GM21390 (cell line): ENCODE results near the gene LTBP2.

Source experiments
- ATAC-seq: cut with Tn5 transposase; IDR thresholded peaks from one replicate; pipeline ENCODE4 v1.9.1; 2021; ENCODE audit not compliant: unreplicated experiment

LTBP2 gene

GRCh38 chr14:74510223-74510931 lies 101.7 kb downstream of the LTBP2 start:
- no peak for ATAC-seq

GRCh38 chr14:74509587-74510222 lies 102.3 kb downstream of the LTBP2 start:
- ATAC-seq = no peak

- no peak for ATAC-seq
These were observed 103.1 kb downstream of the LTBP2 start for GRCh38 chr14:74508844-74509428.

GRCh38 chr14:74508292-74508731 lies 103.7 kb downstream of the LTBP2 start:
- ATAC-seq = no peak

- ATAC-seq = no peak
These were observed 104.2 kb downstream of the LTBP2 start for GRCh38 chr14:74507840-74508239.

- ATAC-seq = no peak
These were observed 105.0 kb downstream of the LTBP2 start for GRCh38 chr14:74507085-74507484.

GRCh38 chr14:74506411-74506851 lies 105.6 kb downstream of the LTBP2 start:
- no peak for ATAC-seq

- no peak for ATAC-seq
These were observed 106.2 kb downstream of the LTBP2 start for GRCh38 chr14:74505831-74506230.

GRCh38 chr14:74504874-74505720 lies 106.9 kb downstream of the LTBP2 start:
- ATAC-seq = no peak

GRCh38 chr14:74504412-74504811 lies 107.6 kb downstream of the LTBP2 start:
- ATAC-seq = no peak

- ATAC-seq = no peak
These were observed 108.1 kb downstream of the LTBP2 start for GRCh38 chr14:74503938-74504335.

- no peak for ATAC-seq
These were observed 108.6 kb downstream of the LTBP2 start for GRCh38 chr14:74503291-74503937.

- no peak for ATAC-seq
These were observed 109.6 kb downstream of the LTBP2 start for GRCh38 chr14:74502236-74503019.

GRCh38 chr14:74501691-74502090 lies 110.3 kb downstream of the LTBP2 start:
- no peak for ATAC-seq

- no peak for ATAC-seq
These were observed 110.9 kb downstream of the LTBP2 start for GRCh38 chr14:74501135-74501614.

- ATAC-seq = no peak
These were observed 111.5 kb downstream of the LTBP2 start for GRCh38 chr14:74500417-74501134.

- no peak for ATAC-seq
These were observed 116.7 kb downstream of the LTBP2 start for GRCh38 chr14:74495356-74495755.

- ATAC-seq = peak; percentile 80
These were observed 118.4 kb downstream of the LTBP2 start, which contains the start of gene ISCA2 for GRCh38 chr14:74493343-74494261. TSS of gene ISCA2 (plus strand) at chr14:74493765. CDS start at chr14:74493775, 10 bp downstream.
